Stimulated activated CD8-positive, alpha-beta memory T cell treated with anti-CD3 and anti-CD28 coated beads, Interleukin-4, amount 100 ng/mL, for 4 hours (primary cell): ENCODE results near the gene TRH.

ENCODE experiments used
- DNase-seq, 2 donors: peaks; one replicate each; pipeline ENCODE4 v3.0.0-alpha.2; 2020; ENCODE audit warnings: low read depth in 2 of 2, low spot score in 1 of 2

The TRH gene

GRCh38 chr3:129974564-129974832 lies at the start of gene TRH:
Gene TRH (plus strand): TSS chr3:129974720. CDS start chr3:129975817, 1,097 bp downstream.
- DNase-seq, result no peak

GRCh38 chr3:129927072-129927471 lies 47.4 kb upstream of the TRH start:
- no peak for DNase-seq

- no peak for DNase-seq
These were observed 45.1 kb upstream of the TRH start for GRCh38 chr3:129929383-129929782.

GRCh38 chr3:129933471-129933870 lies 41.0 kb upstream of the TRH start:
- DNase-seq, result no peak

GRCh38 chr3:129934234-129935123 lies 40.0 kb upstream of the TRH start:
- DNase-seq, result no peak

- DNase-seq, result no peak
These were observed 37.8 kb upstream of the TRH start for GRCh38 chr3:129936757-129937156.

- no peak for DNase-seq
These were observed 36.8 kb upstream of the TRH start for GRCh38 chr3:129937717-129938116.

GRCh38 chr3:129938140-129938930 lies 36.2 kb upstream of the TRH start:
- no peak for DNase-seq

- DNase-seq, result no peak
These were observed 34.4 kb upstream of the TRH start for GRCh38 chr3:129940086-129940485.

GRCh38 chr3:129942296-129942695 lies 32.2 kb upstream of the TRH start:
- DNase-seq, result no peak

- no peak for DNase-seq
These were observed 31.5 kb upstream of the TRH start for GRCh38 chr3:129943020-129943419.

- DNase-seq, result no peak
These were observed 29.8 kb upstream of the TRH start for GRCh38 chr3:129944709-129945108.

GRCh38 chr3:129947538-129948240 lies 26.8 kb upstream of the TRH start:
- DNase-seq, result no peak

GRCh38 chr3:129950318-129951046 lies 24.0 kb upstream of the TRH start:
- DNase-seq, result no peak

GRCh38 chr3:129952556-129953355 lies 21.8 kb upstream of the TRH start:
- no peak for DNase-seq

- no peak for DNase-seq
These were observed 20.9 kb upstream of the TRH start for GRCh38 chr3:129953621-129954020.

GRCh38 chr3:129954514-129954913 lies 20.0 kb upstream of the TRH start:
- DNase-seq, result no peak

- no peak for DNase-seq
These were observed 17.6 kb upstream of the TRH start for GRCh38 chr3:129956936-129957335.

- no peak for DNase-seq
These were observed 15.8 kb upstream of the TRH start for GRCh38 chr3:129958755-129959154.

GRCh38 chr3:129961141-129961541 lies 13.4 kb upstream of the TRH start:
- DNase-seq, result no peak
